B cell (primary cell): ENCODE measurements around the gene RAP2C. TPM values are rescaled to one million over a fixed set of nuclear protein-coding genes. Genes with fewer than 3 reads are reported as not detected.

Source experiments
- ATAC-seq: fragments of 200-7000 bp; cut with Tn5 transposase; one replicate; pipeline ENCODE4 v1.10.0; 2021; ENCODE audit warnings: low read depth, mild to moderate bottlenecking, moderate number of reproducible peaks, moderate library complexity
- CTCF ChIA-PET: fragments of 350-600 bp; sonication (Branson Sonifier 250); formaldehyde crosslinking; loops from one replicate; lab custom pipeline; 2021; ENCODE audit warnings: antibody characterized with exemption, inconsistent platforms; lab: Charles Lee
- POLR2A ChIA-PET: fragments of 350-600 bp; sonication (Branson Sonifier 250); formaldehyde crosslinking; loops from one replicate; lab custom pipeline; 2021; ENCODE audit warnings: antibody characterized with exemption; lab: Charles Lee
- DNase-seq: peaks from one replicate; pipeline ENCODE4 v3.0.0; 2013
- H2AFZ ChIP-seq: 2 replicates; pipeline ENCODE4 v1.6.1; 2012; ENCODE audit warnings: mild to moderate bottlenecking, low read depth, low read length; ENCODE audit not compliant: insufficient read depth, poor library complexity, severe bottlenecking
- H3K27ac ChIP-seq, 2 donors: 1 replicate in 1 of 2; 2 replicates in 1 of 2; pipeline ENCODE4 v1.5.1; 2012 to 2013; ENCODE audit warnings: low read length in 2 of 2, mild to moderate bottlenecking in 2 of 2, moderate library complexity in 1 of 2
- H3K27me3 ChIP-seq, 4 experiments: fragments of 200-600 bp in 1 of 4; sonication (generic) in 1 of 4; replicated peaks in 1 of 4; 1 replicate in 2 of 4; 2 replicates in 2 of 4; pipeline versions ENCODE4 v1.6.1 to v1.7.0; 2013 to 2016; ENCODE audit warnings: low read length in 3 of 4, mild to moderate bottlenecking in 2 of 4, mixed read lengths in 1 of 4, moderate library complexity in 1 of 4; ENCODE audit not compliant: insufficient read depth in 4 of 4, control insufficient read depth in 3 of 4; ENCODE audit errors: control extremely low read depth in 1 of 4
- H3K36me3 ChIP-seq, 2 experiments: replicated peaks in 1 of 2; 1 replicate in 1 of 2; 2 replicates in 1 of 2; pipeline versions ENCODE4 v1.6.1 to v1.7.1; 2013; ENCODE audit warnings: low read length in 1 of 2; ENCODE audit not compliant: insufficient read depth in 2 of 2, control insufficient read depth in 1 of 2; ENCODE audit errors: control extremely low read depth in 1 of 2, extremely low read depth in 1 of 2
- H3K4me1 ChIP-seq, 2 donors: fragments of 200-600 bp in 1 of 2; sonication (generic) in 1 of 2; 1 replicate in 1 of 2; 2 replicates in 1 of 2; pipeline versions ENCODE4 v1.5.1 to v1.6.1; 2013 to 2017; ENCODE audit warnings: low read length in 2 of 2; ENCODE audit not compliant: control insufficient read depth in 2 of 2, insufficient read depth in 2 of 2
- H3K4me2 ChIP-seq: replicated peaks from 2 replicates; pipeline ENCODE3; 2012; ENCODE audit warnings: mild to moderate bottlenecking, low read depth, low read length; ENCODE audit not compliant: poor library complexity, severe bottlenecking
- H3K4me3 ChIP-seq, 5 experiments: fragments of 200-600 bp in 1 of 5; sonication (generic) in 1 of 5; 1 replicate in 3 of 5; 2 replicates in 2 of 5; pipeline versions ENCODE4 v1.5.1 to v1.7.0; 2011 to 2016; ENCODE audit warnings: low read length in 4 of 5, mild to moderate bottlenecking in 4 of 5, low read depth in 2 of 5, control low read depth in 1 of 5, moderate library complexity in 1 of 5; ENCODE audit not compliant: insufficient read depth in 1 of 5; ENCODE audit errors: control extremely low read depth in 1 of 5, extremely low read depth in 1 of 5
- H3K79me2 ChIP-seq: fragments of 200-600 bp; sonication (generic); one replicate; pipeline ENCODE4 v1.6.0; 2016; ENCODE audit warnings: low read length; ENCODE audit not compliant: control insufficient read depth, insufficient read depth
- H3K9ac ChIP-seq: fragments of 200-600 bp; sonication (generic); 2 replicates; pipeline ENCODE4 v1.6.1; 2017; ENCODE audit warnings: mild to moderate bottlenecking, low read length, moderate library complexity
- H3K9me3 ChIP-seq, 3 donors: one replicate each; pipeline versions ENCODE4 v1.6.1 to v1.7.1; 2013; ENCODE audit warnings: low read length in 2 of 3; ENCODE audit not compliant: control insufficient read depth in 2 of 3, insufficient read depth in 1 of 3; ENCODE audit errors: control extremely low read depth in 1 of 3
- H4K20me1 ChIP-seq: 2 replicates; pipeline ENCODE4 v1.6.0; 2012; ENCODE audit warnings: mild to moderate bottlenecking, low read length; ENCODE audit not compliant: insufficient read depth, control insufficient read depth, poor library complexity, severe bottlenecking
- H3K27ac Mint-ChIP-seq: one replicate; pipeline ENCODE4 v1.8.0; 2021; ENCODE audit warnings: mixed read lengths
- H3K27me3 Mint-ChIP-seq: one replicate; pipeline ENCODE4 v1.8.0; 2021; ENCODE audit warnings: mixed read lengths
- H3K4me1 Mint-ChIP-seq: one replicate; pipeline ENCODE4 v1.8.0; 2021; ENCODE audit warnings: mixed read lengths
- H3K4me3 Mint-ChIP-seq: one replicate; pipeline ENCODE4 v1.8.0; 2021; ENCODE audit warnings: mixed read lengths
- H3K9me3 Mint-ChIP-seq: one replicate; pipeline ENCODE4 v1.8.0; 2022; ENCODE audit warnings: mixed read lengths; ENCODE audit not compliant: insufficient read depth
- CTCF ChIP-seq: fragments of 200-600 bp; IDR thresholded peaks from one replicate; pipeline ENCODE4 v1.8.0; 2022; ENCODE audit warnings: antibody characterized with exemption, mild to moderate bottlenecking
- EZH2 ChIP-seq: IDR thresholded peaks from 2 replicates; pipeline ENCODE4 v1.6.1; 2012; ENCODE audit warnings: borderline replicate concordance, low read depth, mild to moderate bottlenecking, moderate library complexity, low read length; ENCODE audit not compliant: insufficient read depth, poor library complexity, severe bottlenecking
- WGBS: methylation state at CpG from one replicate; pipeline ENCODE4 v1.1.5; 2013; ENCODE audit warnings: missing lambda C conversion rate; ENCODE audit not compliant: insufficient coverage; 5-methylcytosine and 5-hydroxymethylcytosine counted together
- intact Hi-C: fragments of 100-400 bp; cut with micrococcal nuclease; formaldehyde crosslinking; loops from one replicate; pipeline ENCODE4 v1.10.0; 2022
- polyA plus RNA-seq: library from polyadenylated mRNA; depleted of rRNA; stranded (reverse); fragments of >200 nt; gene quantifications from 2 replicates; pipeline ENCODE4 v1.2.3, GENCODE V29; 2012
- total RNA-seq, 2 donors: library from RNA; stranded (reverse); fragments of 120-200 nt in 1 of 2; gene quantifications; 1 replicate in 1 of 2; 2 replicates in 1 of 2; pipeline versions ENCODE4 v1.2.3 to v1.2.4, GENCODE V29; 2013 to 2022

Gene RAP2C
- total and polyA plus RNA-seq, 2 donors (not counting 1 experiment from before 2014, with no cell fraction given) = 23.2 to 46.0 TPM

DNA sequence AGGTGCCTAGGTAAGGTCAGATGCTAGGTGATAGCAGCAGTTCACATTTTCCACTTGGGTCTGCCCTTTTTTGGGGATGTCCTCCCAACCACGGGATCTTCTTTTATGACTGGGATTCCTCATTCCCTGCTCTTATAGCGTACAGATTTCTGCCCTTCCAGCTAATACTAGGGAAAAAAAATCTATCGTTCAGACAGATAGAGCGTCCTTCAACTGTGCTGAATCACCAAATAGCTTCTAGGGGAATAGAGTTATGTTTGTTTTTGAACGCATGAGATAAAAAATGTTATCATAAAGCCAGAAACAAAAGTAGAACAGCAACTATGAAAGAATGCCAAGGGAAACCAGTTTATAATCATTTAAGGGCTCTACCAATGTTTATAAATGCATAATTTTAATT is 13.0 kb downstream of the RAP2C start:
- Histone ChIP-seq H3K4me1 (no peaks in the 10 kb centered on the region), H3K9ac (no peak overlapping the region), H2AFZ (no peak overlapping the region), H3K9me3 (no peaks in the 10 kb centered on the region), H3K27ac (no peak overlapping the region), H4K20me1 (peaks cover 14% of the 10 kb centered on the region), H3K4me2 (no peak overlapping the region), H3K4me3 (no peak overlapping the region), H3K27me3 (no peaks in the 10 kb centered on the region), H3K36me3 (peaks cover 0 to 29% of the 10 kb centered on the region in 2 experiments), H3K79me2 (peaks cover 4% of the 10 kb centered on the region)
- Mint-ChIP-seq H3K9me3 (no peaks in the 10 kb centered on the region), H3K4me3 (no peak overlapping the region), H3K27me3 (no peaks in the 10 kb centered on the region), H3K27ac (no peak overlapping the region), H3K4me1 (peaks cover 24% of the 10 kb centered on the region)
- POLR2A ChIA-PET = no interaction called here
- TF ChIP-seq EZH2 = no peak
- no peak for TF ChIP-seq CTCF
- CTCF ChIA-PET = interaction anchor here (1.7 kb wide), 1 partner anchor 13 kb away, joined by 7 read pairs; the partner anchor contains the start of gene RAP2C
- intact Hi-C loops = no loop called here
- no peak for DNase-seq
- WGBS = no CpG with 5 or more reads among the region's 5 CpGs
- no peak for ATAC-seq

DNA sequence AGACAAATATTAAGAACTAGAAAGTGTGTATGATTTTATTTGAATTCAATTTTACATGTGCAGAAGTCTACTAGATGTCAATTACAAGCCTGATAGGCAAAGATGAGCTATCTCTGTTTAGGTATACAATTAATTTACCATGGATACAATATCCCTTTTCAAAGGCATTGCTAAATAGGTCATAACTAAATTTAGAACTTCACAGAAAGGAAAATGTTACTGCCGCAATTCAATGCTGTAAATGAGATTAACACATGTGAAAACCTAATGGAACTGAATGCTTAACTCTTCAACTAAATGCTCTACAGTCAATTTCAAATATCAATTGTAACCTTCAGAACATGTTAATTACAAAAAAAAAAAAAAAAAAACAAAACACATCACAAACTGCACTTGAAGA is 14.6 kb downstream of the RAP2C start:
- H3K4me3 Mint-ChIP-seq = no peak overlapping the region
- POLR2A ChIA-PET = no interaction called here

More for the DNA sequence above, 14.6 kb downstream of the RAP2C start:
- intact Hi-C loops = no loop called here
- Histone ChIP-seq H3K36me3 (peaks cover 0 to 26% of the 10 kb centered on the region in 2 experiments), H3K27ac (no peak overlapping the region), H3K4me1 (no peaks in the 10 kb centered on the region), H2AFZ (no peak overlapping the region), H3K4me3 (no peak overlapping the region), H3K4me2 (no peak overlapping the region), H3K79me2 (no peaks in the 10 kb centered on the region), H3K27me3 (no peaks in the 10 kb centered on the region), H3K9ac (no peak overlapping the region), H4K20me1 (peaks cover 6% of the 10 kb centered on the region), H3K9me3 (no peaks in the 10 kb centered on the region)
- Mint-ChIP-seq H3K27ac (no peak overlapping the region), H3K4me1 (peaks cover 13% of the 10 kb centered on the region), H3K9me3 (no peaks in the 10 kb centered on the region), H3K27me3 (no peaks in the 10 kb centered on the region)
- no CpG with 5 or more reads among the region's 1 CpG for WGBS
- no peak for ATAC-seq
- DNase-seq = no peak
- TF ChIP-seq EZH2 (no peak), CTCF (no peak)
- CTCF ChIA-PET = no interaction called here
